ENCODE results near the gene SRGN. TPM values are rescaled to one million over a fixed set of nuclear protein-coding genes. Genes with fewer than 3 reads are reported as not detected.

The SRGN gene
- total RNA-seq, 1 donor from 2014 or later, result 35.9 TPM

GRCh38 chr10:69051303-69051702 is 36.6 kb upstream of the SRGN start:
- no peak for DNase-seq (ENCODE audit: extremely low spot score, unreplicated experiment)
- no peaks in the 10 kb centered on the region for H3K9me3 Mint-ChIP-seq (ENCODE audit: unreplicated experiment)
- H3K4me1 Mint-ChIP-seq (ENCODE audit: unreplicated experiment), result peaks cover 2% of the 10 kb centered on the region
- H3K27ac Mint-ChIP-seq (ENCODE audit: unreplicated experiment), result no peak overlapping the region
- no peaks in the 10 kb centered on the region for H3K36me3 Mint-ChIP-seq (ENCODE audit: unreplicated experiment)
- TF ChIP-seq CTCF (IDR thresholded peaks at IDR 0.05), result no peak
- no peak overlapping the region for H3K4me3 Mint-ChIP-seq (ENCODE audit: unreplicated experiment)
- no peaks in the 10 kb centered on the region for H3K27me3 Mint-ChIP-seq (ENCODE audit: unreplicated experiment)

GRCh38 chr10:69051710-69052487 is 36.0 kb upstream of the SRGN start:
- Mint-ChIP-seq H3K4me1 (ENCODE audit: unreplicated experiment) (peaks cover 7% of the 10 kb centered on the region), H3K27ac (ENCODE audit: unreplicated experiment) (no peak overlapping the region), H3K9me3 (ENCODE audit: unreplicated experiment) (no peaks in the 10 kb centered on the region), H3K4me3 (ENCODE audit: unreplicated experiment) (no peak overlapping the region), H3K36me3 (ENCODE audit: unreplicated experiment) (no peaks in the 10 kb centered on the region), H3K27me3 (ENCODE audit: unreplicated experiment) (no peaks in the 10 kb centered on the region)
- DNase-seq (ENCODE audit: extremely low spot score, unreplicated experiment), result no peak
- no peak for TF ChIP-seq CTCF (IDR thresholded peaks at IDR 0.05)

- Mint-ChIP-seq H3K4me3 (ENCODE audit: unreplicated experiment) (no peak overlapping the region), H3K4me1 (ENCODE audit: unreplicated experiment) (peaks cover 7% of the 10 kb centered on the region), H3K27me3 (ENCODE audit: unreplicated experiment) (no peaks in the 10 kb centered on the region), H3K27ac (ENCODE audit: unreplicated experiment) (no peak overlapping the region), H3K36me3 (ENCODE audit: unreplicated experiment) (no peaks in the 10 kb centered on the region), H3K9me3 (ENCODE audit: unreplicated experiment) (no peaks in the 10 kb centered on the region)
- no peak for DNase-seq (ENCODE audit: extremely low spot score, unreplicated experiment)
- no peak for TF ChIP-seq CTCF (IDR thresholded peaks at IDR 0.05)
These were observed 35.2 kb upstream of the SRGN start for GRCh38 chr10:69052736-69053135.

- Mint-ChIP-seq H3K36me3 (ENCODE audit: unreplicated experiment) (no peaks in the 10 kb centered on the region), H3K27me3 (ENCODE audit: unreplicated experiment) (no peaks in the 10 kb centered on the region), H3K4me1 (ENCODE audit: unreplicated experiment) (peaks cover 7% of the 10 kb centered on the region), H3K9me3 (ENCODE audit: unreplicated experiment) (no peaks in the 10 kb centered on the region), H3K27ac (ENCODE audit: unreplicated experiment) (no peak overlapping the region), H3K4me3 (ENCODE audit: unreplicated experiment) (no peak overlapping the region)
- DNase-seq (ENCODE audit: extremely low spot score, unreplicated experiment), result no peak
- TF ChIP-seq CTCF (IDR thresholded peaks at IDR 0.05), result no peak
These were observed 32.7 kb upstream of the SRGN start for GRCh38 chr10:69055241-69055640.

- Mint-ChIP-seq H3K4me1 (ENCODE audit: unreplicated experiment) (peaks cover 8% of the 10 kb centered on the region), H3K36me3 (ENCODE audit: unreplicated experiment) (no peaks in the 10 kb centered on the region), H3K27ac (ENCODE audit: unreplicated experiment) (no peak overlapping the region), H3K9me3 (ENCODE audit: unreplicated experiment) (no peaks in the 10 kb centered on the region), H3K4me3 (ENCODE audit: unreplicated experiment) (no peak overlapping the region), H3K27me3 (ENCODE audit: unreplicated experiment) (no peaks in the 10 kb centered on the region)
- no peak for TF ChIP-seq CTCF (IDR thresholded peaks at IDR 0.05)
- no peak for DNase-seq (ENCODE audit: extremely low spot score, unreplicated experiment)
These were observed 31.8 kb upstream of the SRGN start for GRCh38 chr10:69056129-69056528.
